GM12801 (cell line): ENCODE data around the gene ZNF540.

Experiments used
- TF ChIP-seq, protein P1 (sequence below): IDR thresholded peaks from one replicate; pipeline ENCODE4 v1.5.1; 2011; ENCODE audit warnings: control low read depth; ENCODE audit not compliant: insufficient read length; ENCODE audit errors: extremely low read depth

The ZNF540 gene

DNA sequence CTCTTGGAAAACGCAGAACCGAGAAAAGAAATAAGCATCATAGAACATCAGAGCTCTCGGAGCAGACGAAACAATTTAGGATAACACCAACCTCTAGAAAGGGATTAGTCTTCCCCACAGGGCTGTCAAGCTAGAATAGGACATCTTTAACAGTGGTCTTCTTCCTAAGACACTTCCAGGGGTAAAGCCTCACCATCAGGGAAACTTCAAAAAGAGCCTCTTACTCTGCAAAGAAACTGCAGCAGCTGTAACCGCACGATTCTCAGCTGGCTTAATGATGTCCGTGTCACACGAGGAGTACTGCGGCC is 726 bp upstream of the ZNF540 start:
- TF ChIP-seq, protein P1, sequence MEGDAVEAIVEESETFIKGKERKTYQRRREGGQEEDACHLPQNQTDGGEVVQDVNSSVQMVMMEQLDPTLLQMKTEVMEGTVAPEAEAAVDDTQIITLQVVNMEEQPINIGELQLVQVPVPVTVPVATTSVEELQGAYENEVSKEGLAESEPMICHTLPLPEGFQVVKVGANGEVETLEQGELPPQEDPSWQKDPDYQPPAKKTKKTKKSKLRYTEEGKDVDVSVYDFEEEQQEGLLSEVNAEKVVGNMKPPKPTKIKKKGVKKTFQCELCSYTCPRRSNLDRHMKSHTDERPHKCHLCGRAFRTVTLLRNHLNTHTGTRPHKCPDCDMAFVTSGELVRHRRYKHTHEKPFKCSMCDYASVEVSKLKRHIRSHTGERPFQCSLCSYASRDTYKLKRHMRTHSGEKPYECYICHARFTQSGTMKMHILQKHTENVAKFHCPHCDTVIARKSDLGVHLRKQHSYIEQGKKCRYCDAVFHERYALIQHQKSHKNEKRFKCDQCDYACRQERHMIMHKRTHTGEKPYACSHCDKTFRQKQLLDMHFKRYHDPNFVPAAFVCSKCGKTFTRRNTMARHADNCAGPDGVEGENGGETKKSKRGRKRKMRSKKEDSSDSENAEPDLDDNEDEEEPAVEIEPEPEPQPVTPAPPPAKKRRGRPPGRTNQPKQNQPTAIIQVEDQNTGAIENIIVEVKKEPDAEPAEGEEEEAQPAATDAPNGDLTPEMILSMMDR = no peak

DNA sequence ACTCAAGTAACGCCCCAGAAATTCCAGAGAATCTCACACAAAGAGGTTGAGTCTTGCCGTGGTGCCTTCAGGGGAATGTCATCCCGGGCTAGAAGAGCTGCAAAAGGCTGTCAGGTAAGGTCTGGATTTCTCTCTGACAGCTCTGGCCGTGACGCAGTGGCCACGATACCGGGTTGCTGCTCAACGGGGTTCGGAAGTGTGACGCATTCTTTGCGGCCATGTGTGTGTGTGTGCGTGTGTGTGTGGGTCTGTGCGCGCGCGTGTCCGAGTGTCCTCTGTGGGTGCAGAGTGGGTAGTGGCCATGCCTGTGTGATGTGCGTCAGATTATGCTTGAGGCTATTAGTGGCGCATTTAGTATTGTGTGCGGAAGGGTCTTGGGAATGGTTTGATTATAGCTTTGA is 306 bp downstream of the ZNF540 start:
- TF ChIP-seq, protein P1 = no peak

DNA sequence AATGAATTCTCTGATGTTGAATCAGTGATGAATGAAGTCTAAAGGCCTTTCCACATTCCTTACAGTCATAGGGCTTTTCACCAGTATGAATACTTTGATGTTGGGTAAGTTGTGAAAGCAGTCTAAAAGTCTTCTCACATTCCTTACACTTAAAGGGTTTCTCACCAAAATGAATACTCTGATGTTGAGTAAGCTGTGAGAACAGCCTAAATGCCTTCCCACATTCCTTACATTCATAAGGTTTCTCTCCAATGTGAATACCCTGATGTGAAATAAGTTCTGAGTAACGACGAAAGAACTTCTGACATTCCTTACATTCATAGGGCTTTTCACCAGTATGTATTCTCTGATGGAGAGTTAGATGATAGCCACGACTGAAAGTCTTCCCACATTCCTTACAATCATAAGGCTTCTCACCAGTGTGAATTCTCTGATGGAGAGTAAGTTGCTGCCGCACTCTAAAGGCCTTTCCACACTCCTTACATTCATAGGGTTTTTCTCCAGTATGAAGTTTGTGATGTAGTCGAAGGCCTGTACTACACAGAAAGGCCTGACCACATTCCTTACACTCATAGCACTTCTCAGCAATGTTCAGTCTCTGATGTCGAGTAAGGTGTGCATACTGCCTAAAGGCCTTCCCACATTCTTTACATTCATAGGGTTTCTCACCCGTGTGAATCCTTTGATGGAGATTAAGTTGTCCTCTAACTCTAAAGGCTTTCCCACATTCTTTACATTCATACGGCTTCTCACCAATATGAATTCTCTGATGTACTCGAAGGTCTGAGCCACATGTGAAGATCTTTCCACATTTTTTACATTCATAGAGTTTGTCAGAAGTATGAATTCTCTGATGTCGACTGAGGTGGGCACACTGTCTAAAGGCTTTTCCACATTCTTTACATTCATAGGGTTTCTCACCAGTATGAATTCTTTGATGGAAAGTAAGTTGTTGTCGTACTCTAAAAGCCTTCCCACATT is 40.7 kb downstream of the ZNF540 start:
- TF ChIP-seq, protein P1 = no peak

DNA sequence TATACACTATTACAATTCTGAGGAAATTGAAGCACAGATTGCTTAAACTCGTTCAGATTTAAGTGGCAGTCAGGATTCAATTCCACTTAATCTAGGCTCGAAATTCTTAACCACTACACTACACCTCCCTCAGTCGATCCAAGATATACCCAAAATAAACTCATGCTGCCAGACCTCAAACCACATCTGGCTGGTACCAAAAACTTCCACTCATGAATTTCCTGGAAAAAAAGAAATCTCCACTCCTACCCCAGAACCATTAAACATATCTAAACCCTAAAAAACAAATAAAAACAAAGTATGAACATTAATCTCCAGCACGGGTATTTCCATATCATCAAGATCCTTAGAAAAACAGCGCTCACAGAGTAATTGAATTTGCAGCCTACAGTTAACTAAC is 59.4 kb downstream of the ZNF540 start:
- TF ChIP-seq, protein P1 = no peak

DNA sequence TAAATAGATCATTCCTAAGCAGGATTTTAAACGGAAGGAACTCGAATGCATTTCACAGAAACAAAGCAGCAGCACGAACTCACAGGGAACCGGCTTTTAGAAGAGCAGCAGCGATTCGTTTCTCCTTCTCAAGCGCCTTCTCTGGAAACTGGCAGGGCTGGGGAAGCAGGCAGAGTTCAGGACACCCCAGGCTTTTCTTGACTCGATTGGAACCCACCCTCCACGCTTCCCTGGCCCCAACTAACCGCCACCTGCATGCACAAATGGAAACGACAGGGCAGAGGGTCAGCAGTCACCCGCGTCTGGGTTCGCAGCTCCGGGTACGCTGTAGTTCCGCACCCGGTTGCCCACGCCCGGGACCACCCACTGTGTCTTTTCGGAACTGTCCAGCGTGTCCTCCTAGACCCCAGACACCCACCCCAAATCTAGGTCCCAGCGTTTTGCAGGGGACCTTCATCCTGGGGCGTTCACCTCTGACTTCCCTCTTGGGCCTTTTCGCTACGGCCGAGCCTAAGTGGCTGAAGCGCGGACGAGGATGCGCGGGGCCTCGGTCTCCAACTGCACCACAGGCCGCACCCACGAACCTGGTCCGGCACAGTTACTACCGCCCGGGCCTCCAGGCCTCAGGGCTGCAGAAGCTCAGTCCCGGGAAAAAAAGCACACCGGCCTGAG is 60.1 kb downstream of the ZNF540 start:
- TF ChIP-seq, protein P1 = no peak

DNA sequence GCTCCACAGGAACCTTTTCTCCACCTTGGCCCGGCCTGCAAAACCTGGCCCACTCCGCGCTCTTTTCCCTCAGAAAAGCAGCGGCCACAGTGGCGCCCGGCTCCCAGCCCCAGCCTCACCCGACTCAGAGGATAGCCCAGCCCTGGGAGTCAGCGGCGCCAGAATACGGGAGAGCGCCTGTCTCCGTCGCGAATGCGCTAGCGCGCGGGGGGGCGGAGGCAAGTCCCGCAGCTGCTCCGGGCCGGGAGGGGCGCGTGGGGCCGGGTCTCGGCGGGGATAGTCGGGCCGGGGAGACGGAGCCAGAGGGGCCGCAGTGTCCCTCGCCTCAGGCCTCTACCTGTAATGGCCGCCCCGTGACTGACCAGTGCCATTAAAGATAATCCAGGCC is 60.6 kb downstream of the ZNF540 start, which contains the start of gene ZFP30:
Gene ZFP30 (minus strand): TSS at position 165 of the 388 bp plus-strand sequence. CDS start 7,643 bp downstream, outside the sequence.
- TF ChIP-seq, protein P1 = no peak

DNA sequence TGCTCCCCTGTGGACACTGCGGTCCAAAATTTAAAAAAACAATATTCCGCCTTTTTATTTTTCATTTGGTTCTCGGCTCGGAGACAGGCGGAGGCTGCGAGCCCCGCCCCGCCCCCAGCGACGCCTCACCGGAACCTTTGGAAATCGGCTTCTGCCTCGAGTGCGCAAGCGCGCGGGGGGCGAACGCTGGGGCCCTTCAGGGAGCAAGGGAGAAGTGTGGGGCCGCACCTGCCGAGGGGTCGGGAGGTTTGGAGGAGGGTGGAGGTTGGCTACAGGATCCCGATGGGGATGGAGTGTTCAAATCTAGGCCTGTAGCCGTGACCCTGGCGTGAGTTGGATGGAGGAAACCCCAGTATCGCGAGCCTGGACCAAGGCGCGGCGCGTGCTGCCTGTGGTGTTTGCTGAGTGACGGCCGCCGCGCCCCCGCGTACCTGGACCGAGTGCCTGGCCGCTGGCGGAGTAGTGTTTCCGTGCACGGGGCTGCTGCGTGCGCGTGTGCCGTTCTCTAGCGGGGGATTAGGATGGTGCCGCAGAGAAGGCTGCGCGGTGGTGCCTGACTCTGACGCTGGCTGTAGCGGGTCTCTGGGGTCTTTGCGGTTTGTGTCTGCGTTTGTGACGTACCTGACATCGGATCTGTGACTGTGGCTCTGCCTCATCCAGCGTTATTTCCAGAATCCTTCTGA is 61.2 kb downstream of the ZNF540 start:
- TF ChIP-seq, protein P1 = no peak
